HL-60/S4 (cell line): Measurements from ENCODE around the gene DDX39A.
"Not testable (repeated sequence)": the region's sequence is repeated elsewhere in the genome, so short reads cannot be mapped to it uniquely, and the experiment has no call there.

Experiments
- in situ Hi-C: fragments of 300-500 bp; cut with MboI; formaldehyde crosslinking; loops from 2 replicates; pipeline ENCODE4 v1.14.3; 2022; ENCODE audit warnings: low sequenced_read_pairs

The DDX39A gene

DNA sequence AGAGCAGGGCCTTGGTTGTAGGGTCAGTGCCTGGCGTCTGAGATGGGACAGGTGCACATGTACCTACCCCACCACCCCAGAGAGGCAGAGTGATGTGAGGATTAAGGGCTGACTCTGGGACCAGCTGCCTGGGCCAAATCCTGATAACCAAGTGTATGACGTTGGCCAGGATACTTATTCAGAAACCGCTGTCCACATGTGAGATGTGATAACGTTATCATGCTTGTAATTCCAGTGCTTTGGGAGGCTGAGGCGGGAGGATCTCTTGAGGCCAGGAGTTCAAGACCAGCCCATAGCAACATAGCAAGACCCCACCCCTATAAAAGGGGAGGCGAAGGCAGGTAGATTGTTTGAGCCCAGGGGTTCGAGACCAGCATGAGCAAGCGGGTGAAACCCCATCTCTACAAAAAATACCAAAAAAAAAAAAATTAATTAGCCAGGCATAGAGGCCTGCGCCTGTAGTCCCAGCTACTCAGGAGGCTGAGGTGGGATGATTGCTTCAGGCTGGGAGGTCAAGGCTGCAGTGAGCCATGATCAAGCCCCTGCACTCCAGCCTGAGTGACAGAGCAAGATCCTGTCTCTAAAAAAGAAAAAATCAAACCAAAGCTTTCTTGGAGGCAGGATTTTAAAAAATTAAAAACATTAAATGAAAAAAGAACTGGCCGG lies 27.9 kb downstream of the DDX39A start:
- in situ Hi-C loops, result no loop called here

DNA sequence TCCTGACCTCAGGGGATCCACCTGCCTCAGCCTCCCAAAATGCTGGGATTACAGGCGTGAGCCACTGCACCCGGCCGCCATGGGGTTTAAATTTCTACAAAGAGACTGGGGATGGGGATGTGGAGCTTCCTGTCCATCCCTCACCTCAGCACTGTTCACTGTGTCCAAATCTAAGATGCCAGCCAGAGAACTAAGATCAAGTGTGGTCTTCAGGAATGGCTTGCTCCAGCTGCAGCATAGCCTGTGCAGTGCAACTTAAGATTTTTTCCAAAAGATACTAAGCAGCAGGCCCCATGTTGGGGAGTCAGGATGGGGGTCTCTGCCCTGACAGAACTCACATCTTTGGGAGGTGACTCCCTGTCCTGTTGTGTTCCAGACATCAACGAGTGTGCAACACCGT lies 28.6 kb downstream of the DDX39A start:
- in situ Hi-C loops, result no loop called here

DNA sequence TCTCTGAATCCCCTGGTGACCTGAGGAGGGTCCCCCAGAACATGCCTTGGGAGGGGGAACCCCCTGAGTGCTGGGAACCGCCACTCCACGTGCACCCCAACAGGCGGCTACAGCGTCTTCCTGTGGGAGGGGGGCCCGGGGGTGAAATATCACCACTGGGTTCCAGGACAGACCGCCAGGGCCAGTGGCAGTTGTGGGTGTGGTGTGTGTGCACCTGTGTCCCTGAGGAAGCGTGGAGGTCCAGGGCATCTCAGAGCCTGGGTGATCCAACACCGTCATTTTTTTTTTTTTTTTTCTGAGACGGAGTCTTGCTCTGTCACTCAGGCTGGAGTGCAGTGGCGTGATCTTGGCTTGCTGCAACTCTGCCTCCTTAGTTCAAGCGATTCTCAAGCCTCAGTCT lies 33.6 kb downstream of the DDX39A start:
- in situ Hi-C loops, result no loop called here

DNA sequence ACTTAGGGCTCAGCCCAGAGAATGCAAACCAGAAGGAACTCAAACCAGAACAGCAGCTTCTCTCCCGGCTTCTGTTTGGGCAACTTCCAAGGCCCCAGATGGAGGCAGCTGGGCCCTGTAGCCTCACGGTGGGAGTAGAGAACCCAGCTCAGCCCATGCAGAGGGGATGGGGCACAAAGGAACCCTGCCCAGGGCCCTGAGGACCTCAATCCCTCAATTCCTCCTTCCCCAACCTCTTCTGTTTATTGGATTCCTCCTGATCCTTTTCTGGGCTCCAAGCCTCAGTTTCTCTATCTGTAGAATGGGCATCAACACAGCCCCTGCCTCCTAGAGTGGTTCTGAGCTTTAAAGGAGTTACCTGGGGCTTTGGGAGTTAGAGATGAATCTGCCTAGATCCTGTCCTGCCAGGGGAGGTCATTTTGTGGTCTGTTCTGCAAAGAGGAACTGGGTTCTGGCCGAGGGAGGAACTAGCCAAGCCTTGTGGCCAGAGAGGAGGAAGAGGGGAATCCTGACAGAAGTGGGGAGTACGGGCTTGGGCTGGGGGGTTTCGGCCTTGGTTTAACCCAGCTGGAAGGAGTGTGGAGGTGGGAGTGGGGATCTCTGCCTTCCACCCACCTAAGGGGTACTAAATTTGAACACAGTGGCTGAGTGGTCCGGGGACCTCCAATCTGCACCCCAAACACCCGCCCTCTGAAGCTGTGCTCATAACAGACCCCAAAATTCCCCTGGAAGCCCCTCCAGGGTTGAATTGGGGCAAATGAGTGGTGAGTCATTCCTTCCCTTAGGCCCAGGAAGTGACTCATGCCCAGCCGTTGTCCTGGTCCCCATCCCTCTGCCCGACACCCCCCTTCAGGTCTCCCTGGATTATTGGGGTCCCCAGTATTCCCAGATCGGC lies 35.2 kb downstream of the DDX39A start:
- in situ Hi-C loops, result no loop called here

DNA sequence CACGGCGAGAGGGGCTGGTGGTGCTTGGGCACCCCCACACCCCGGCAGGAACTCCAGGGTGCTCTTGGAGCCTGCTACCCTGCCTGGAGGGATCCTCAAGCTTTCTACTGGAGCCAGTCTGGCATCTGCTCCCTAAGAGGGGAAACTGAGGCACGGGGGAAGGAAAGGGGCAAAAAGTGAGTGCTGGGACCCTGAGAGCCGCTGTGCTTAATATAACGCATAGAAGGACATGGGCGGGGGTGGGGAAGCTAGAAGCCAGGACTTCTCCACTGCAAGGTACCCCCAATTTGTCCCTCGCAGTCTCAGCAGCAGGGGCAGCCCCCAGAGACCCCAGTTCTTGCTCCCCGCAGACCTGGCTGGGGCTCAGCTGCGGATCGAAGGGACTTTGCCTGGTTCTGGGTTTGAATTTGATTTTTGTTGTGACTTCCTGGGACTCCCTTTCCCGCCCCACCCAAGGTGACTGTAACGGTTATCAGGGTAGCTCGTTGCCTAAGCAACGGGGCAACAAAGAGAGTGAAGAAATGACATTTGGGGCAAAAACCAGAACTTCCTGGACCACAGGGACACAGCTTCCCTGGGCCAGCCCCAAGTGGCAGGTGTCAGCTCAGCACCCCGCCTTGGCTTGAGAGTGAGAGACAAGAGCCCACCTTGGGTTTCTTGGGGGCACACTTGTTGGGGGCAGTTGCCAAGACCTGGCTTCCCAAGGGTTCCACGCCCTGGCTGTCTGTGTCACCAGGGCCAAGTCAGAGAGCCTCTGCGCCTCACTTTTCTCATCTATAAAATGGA lies 37.3 kb downstream of the DDX39A start:
- in situ Hi-C loops, result no loop called here

DNA sequence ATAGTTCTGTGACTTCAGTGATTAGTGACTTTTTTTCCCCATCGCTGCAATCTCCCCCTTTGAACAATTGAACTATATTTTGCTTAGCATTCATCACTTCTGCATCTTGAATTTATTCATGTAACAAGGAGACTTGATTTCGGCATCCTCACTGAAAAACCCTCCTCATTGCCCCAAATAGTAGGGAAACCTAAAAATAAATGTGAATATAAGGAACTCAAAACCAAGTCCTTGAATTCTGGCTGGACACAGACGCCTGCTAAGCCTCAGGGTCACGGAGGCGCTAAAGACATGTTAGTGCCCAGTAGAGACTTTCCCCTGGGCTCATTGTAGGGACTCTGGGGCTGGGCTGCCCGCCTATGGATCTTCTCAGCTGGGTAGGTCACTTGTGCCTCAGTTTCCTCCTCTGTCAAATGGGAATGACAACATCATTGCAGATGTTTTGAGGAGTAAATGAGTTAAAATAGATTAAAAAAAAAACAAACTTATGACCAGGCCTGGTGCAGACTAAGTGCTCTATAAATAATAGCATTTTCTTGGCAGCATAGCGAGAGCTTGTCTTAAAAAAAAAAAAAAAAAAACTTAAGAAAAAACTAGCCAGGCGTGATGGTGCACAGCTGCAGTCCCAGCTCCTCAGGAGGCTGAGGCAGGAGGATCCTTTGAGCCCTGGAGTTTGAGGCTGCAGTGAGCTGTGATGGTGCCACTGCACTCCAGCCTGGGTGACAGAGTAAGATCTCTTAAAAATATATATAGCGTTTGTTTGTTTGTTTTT lies 39.7 kb downstream of the DDX39A start:
- in situ Hi-C loops, result no loop called here

DNA sequence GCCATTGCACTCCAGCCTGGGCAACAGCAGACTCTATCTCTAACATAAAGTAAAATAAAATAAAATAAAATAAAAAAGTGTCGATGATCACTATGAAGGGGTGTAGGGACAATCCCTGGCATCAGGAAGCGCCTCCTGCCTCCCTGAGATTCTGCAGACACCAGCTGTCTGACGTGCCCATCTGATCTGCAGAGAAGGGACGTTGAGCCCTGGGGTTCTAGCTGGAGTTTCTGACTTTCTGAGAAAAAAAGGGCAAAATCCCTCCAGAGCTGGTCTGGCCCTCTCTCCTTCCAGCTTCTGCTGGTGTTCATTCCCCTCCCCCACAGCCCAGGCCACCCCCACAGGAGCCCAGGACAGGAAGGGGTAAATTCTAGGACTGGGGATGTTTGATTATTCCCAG lies 40.3 kb downstream of the DDX39A start:
- in situ Hi-C loops, result no loop called here

DNA sequence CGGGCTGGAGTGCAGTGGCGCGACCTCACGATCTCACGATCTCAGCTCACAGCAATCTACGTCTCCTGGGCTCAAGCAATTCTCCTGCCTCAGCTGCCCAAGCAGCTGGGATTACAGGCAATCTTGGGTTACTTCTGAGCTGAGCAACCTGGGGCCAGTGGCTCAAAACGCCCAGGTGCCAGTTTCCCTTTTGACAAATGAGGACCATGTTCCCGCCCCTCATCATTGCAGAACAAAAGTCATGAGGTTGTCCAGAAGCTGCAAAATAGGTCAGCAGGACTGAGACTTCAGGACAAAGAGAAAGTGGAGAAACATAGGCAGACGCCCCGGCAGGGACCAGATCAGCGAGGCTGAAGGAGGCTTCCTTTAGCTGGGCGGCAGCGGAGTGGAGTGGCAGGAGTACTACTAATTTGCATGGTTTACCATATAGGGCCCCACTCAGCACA lies 41.2 kb downstream of the DDX39A start:
- in situ Hi-C loops, result no loop called here

DNA sequence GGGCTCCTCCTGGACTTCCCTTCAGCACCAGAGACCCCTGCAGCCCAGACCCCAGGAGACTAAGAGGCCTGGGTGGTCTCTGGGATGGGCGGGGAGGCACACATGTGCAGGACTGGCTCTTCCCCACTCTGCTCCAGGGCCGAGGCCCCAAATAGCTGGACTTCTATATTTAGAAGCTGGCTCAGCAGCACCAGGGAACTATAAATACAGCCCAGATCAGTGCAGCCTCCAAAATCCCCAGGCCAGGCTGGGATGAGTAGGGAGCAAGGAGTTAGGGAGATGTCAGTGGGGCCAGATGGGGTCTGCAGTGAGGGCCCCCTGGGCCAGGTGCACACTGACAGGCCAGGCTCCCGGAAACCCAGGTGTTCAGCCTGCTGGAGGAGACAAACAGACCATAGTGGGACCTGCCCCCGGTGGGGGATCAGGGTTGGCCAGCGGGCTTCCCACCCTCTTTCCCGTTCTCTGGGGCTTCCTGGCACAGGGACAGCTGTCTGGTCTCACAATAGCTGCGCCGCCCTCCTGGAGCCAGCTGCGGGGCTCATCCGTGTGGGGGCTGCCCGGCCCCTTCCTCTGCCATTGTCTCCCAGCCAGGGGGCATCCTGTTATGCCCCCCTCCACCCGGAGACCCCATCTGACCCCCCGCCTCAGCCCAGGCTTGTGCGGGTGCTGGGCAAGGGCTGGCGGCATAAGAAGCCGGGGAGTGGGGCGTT lies 43.4 kb downstream of the DDX39A start:
- in situ Hi-C loops, result no loop called here

DNA sequence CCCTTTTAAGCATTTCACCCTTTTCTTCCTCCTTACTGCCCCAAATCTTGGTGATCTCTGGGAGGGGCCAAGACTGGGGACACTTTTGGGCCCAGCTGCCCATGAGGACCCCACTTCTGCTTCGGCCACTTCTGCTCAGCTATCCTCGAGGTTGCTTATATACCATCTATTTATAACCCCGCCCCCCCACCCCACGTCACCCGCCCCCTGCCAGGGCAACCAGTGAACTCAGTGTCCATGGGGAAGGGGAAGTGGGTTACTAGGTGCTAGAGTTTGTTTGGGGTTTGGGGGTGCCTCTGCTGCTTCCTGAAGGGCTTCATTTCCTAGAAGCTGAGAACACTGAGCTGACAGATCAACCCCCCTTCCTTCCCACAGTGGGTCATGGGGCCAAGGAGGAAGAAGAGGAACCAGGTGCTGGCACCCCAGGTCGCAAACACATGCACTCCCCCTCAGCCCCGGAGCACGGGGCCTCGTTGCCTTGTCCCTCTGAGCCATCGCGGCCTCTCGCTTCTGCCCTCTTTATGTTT lies 44.0 kb downstream of the DDX39A start:
- in situ Hi-C loops, result no loop called here

DNA sequence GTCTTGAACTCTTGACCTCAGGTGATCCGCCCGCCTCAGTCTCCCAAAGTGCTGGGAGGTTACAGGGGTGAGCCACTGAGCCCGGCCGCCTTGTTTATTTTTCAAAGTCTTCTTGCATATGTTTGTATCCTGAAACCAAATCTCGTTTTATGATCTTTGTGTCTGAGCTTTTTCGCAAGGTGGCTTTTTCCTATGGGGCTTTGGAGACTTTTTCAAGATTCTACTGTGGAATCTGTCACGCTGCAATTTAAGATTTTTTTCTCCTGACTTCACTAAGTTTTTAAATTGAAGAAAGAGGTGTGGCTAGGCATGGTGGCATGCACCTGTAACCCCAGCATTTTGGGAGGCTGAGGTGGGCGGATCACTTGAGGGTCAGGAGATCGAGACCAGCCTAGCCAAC lies 44.8 kb downstream of the DDX39A start:
- in situ Hi-C loops, result not testable (repeated sequence)

DNA sequence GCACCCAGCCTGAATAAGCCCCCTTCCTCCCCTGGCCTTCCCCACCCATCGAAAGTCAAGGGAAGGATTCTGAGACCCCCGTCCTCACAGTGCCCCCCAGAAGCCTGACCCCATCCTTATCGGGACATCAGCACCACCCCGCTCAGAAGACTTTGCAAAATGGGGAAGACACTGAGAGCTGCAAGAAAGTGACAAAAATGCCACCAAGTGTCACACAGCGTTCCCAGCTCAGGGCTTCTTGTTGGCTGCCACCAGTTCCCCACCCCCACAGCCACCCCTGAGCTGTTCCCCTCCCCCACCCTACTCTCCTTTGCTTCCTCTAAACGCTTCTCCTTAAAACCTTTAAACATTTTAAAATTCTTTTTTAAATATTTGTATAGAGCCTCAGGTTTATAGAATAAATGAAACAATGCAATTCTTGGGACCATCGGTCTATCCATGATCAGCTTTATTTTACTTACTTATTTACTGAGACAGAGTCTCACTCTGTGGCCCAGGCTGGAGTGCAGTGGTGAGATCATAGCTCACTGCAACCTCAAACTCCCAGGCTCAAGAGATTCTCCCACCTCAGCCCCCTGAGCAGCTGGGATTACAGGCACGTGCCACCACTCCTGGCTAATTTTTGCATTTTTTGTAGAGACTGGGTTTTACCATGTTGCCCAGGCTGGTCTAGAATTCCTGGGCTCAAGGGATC lies 46.6 kb downstream of the DDX39A start:
- in situ Hi-C loops, result not testable (repeated sequence)

DNA sequence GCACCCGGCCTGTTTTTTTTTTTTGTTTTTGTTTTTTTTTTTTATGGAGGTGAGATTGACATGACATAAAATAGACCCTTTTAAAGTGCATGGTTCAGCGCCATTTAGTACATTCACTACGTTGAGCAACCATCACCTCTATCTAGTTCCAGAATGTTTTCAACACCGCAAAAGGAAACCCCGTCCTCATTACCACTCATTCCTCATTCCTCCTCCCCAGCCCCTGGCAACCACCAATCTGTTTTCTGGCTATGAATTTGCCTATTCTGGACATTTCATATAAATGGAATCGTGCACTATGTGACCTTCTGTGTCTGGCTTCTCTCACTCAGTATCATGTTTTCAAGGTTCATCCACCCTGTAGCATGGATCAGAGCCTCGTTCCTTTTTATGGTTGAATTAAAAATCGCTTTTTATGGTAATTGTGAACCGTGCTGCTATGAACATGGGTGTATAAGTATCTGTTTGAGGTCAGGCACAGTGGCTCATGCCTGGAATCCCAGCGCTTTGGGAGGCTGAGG lies 47.8 kb downstream of the DDX39A start:
- in situ Hi-C loops, result no loop called here

DNA sequence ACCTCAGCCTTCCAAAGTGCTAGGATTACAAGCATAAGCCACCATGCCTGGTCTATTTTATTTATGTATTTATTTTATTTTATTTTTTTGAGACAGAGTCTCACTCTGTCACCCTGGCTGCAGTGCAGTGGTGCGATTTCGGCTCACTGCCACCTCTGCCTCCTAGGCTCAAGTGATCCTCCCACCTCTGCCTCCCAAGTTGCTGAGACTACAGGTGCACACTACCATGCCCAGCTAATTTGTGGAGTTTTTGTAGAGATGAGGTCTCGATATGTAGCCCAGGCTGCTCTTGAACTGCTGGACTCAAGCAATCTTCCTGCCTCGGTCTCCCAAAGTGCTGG lies 48.2 kb downstream of the DDX39A start:
- in situ Hi-C loops, result no loop called here

DNA sequence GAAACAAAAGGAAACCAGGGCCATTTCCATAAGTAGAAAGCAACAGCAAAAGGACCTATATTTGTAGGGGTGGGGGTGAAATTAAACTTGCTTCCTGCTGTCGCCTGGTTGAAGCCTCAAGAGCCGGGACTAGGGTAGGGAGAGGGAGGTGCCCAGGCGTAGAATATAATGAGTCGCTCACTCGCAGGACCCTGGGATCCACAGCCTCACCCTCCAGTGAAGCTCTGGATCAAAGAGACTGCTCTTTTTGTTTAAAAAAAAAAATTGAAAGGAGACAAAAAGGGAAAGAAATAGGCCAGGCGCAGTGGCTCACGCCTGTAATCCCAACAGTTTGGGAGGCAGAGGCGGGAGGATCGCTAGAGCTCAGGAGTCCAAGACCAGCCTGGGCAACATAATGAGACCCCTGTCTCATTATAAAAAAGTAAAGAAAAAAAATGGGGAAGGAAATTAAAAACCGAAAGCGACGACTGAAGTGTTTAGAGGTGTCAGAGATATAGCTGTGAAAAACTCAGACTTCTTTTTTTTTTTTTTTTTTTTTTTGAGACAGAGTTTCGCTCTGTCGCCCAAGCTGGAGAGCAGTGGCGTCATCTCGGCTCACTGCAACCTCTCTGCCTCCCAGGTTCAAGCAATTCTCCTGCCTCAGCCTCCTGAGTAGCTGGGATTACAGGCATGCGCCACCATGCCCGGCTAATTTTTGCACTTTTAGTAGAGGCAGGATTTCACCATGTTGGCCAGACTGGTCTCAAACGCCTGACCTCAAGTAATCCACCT lies 48.8 kb downstream of the DDX39A start:
- in situ Hi-C loops, result no loop called here

DNA sequence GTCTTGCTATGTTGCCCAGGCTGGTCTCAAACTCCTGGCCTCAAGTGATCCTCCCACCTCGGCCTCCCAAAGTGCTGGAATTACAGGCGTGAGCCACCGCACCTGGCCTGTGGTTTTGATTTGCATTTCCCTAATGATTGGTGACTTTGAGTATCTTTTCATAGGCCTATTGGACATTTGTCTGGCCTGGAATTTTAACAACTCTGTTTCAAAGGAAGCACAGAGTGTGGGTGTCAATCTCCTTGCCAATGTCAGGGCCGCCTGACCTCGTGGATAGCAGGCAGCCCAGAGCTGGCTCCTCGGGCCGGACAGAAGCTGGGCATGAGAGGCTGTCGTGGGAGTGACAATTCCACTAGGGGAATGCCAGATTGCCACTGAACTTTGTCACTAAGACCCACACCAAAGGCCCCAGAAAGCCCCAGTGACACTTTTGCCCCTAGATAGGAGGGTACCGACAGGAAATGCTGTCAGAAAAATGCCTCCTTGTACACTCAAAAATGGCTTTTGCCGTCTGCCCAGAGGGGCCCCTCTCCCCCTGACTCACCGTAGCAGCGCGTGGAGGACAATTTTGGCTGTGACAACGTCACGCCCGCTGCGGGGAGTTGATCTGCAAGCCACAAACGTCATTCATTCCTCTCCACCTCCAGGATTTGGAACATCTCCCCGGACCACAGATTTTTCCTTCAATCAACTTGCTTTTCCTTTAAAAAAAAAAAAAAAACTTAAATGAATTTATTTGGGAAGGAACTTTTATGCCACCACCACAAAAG lies 49.6 kb downstream of the DDX39A start:
- in situ Hi-C loops, result no loop called here

DNA sequence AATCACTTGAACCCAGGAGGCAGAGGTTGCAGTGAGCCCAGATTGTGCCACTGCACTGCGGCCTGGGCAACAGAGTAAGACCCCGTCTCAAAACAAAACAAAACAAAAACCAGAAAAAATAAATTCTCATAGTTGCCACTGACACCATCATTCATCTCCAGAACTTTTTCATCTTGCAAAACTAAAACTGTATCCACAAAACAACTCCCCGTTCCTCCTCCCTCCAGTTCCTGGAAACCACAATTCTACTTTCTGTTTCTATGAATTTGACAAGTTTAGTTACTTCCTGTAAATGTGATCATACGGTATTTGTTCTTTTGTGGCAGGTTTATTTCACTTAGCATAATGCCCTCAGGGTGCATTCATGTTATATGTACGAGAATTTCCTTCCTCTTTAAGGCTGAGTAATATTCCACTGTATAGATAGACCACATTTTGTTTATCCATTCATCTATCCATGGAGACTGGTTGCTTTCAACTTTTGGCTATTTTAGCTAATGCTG lies 51.1 kb downstream of the DDX39A start:
- in situ Hi-C loops, result no loop called here

DNA sequence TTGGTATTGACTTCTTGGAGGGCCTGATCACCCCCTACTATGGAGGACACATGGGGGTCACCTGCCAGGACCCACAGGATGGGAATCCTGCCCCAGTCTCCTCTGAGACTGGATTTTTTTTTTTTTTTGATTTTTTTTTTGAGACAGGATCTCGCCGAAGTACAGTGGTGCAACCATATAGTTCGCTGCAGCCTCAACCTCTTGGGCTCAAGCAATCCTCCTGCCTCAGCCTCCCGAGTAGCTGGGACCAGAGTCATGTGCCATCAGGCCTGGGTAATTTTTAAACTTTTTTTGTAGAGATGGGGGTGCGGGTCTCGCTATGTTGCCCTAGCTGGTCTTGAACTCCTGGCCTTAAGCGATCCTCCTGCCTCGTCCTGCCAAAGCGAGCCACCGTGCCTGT lies 52.1 kb downstream of the DDX39A start:
- in situ Hi-C loops, result no loop called here
